OCI-LY7 (cell line): Measurements from ENCODE around the gene HOTAIR. TPM values are rescaled to one million over a fixed set of nuclear protein-coding genes. Genes with fewer than 3 reads are reported as not detected.

Experiments used
- BruUV-seq: library from RNA; stranded (reverse); fragments of 400-500 nt; replicated peaks from 2 replicates; lab custom pipeline; 2021; lab: Mats Ljungman, UMichigan
- CTCF ChIA-PET: fragments of 300-600 bp; sonication (Branson Sonifier 250); formaldehyde crosslinking; loops from one replicate; lab custom pipeline; 2022; ENCODE audit warnings: antibody characterized with exemption; ENCODE audit not compliant: unreplicated experiment; lab: Charles Lee
- POLR2A ChIA-PET: fragments of 300-600 bp; sonication (Branson Sonifier 250); formaldehyde crosslinking; loops from one replicate; lab custom pipeline; 2022; ENCODE audit warnings: antibody characterized with exemption; lab: Charles Lee
- DNase-seq: peaks from one replicate; pipeline ENCODE4 v3.0.0-alpha.2; 2015; ENCODE audit warnings: low spot score
- H2AFZ ChIP-seq: fragments of 200-600 bp; sonication (generic), shearing (Covaris generic); 2 replicates; pipeline ENCODE4 v1.6.1; 2014; ENCODE audit warnings: mild to moderate bottlenecking, antibody characterized with exemption, low read length, moderate library complexity
- H3K27ac ChIP-seq: fragments of 200-600 bp; sonication (generic); 2 replicates; pipeline ENCODE4 v1.5.1; 2014; ENCODE audit warnings: mixed run types, low read depth, mild to moderate bottlenecking, moderate library complexity, low read length, inconsistent platforms; ENCODE audit not compliant: poor library complexity, severe bottlenecking
- H3K36me3 ChIP-seq: fragments of 200-600 bp; sonication (generic); 2 replicates; pipeline ENCODE4 v1.6.1; 2014; ENCODE audit warnings: mild to moderate bottlenecking, antibody characterized with exemption, low read length, moderate library complexity, mixed read lengths; ENCODE audit not compliant: insufficient read depth
- H3K4me1 ChIP-seq: fragments of 200-600 bp; sonication (generic); 2 replicates; pipeline ENCODE4 v1.5.1; 2014; ENCODE audit warnings: mild to moderate bottlenecking, low read length; ENCODE audit not compliant: insufficient read depth, poor library complexity, severe bottlenecking
- H3K4me2 ChIP-seq: fragments of 200-600 bp; sonication (generic); 2 replicates; pipeline ENCODE4 v1.6.1; 2014; ENCODE audit warnings: mild to moderate bottlenecking, low read length
- H3K4me3 ChIP-seq: fragments of 200-600 bp; sonication (generic); 2 replicates; pipeline ENCODE4 v1.5.1; 2014; ENCODE audit warnings: mild to moderate bottlenecking, low read depth, low read length; ENCODE audit not compliant: poor library complexity, severe bottlenecking
- H3K79me2 ChIP-seq: fragments of 200-600 bp; sonication (generic); 2 replicates; pipeline ENCODE4 v1.6.1; 2016; ENCODE audit warnings: low read depth, mild to moderate bottlenecking, low read length, moderate library complexity, mixed read lengths; ENCODE audit not compliant: insufficient read depth
- H3K9me2 ChIP-seq: fragments of 200-600 bp; sonication (generic); 2 replicates; pipeline ENCODE4 v1.6.1; 2016; ENCODE audit warnings: mild to moderate bottlenecking, low read length, mixed read lengths; ENCODE audit not compliant: insufficient read depth
- H3K9me3 ChIP-seq: fragments of 200-600 bp; sonication (generic); 2 replicates; pipeline ENCODE4 v1.6.1; 2014; ENCODE audit warnings: mild to moderate bottlenecking, mixed run types, low read length, mixed read lengths
- H4K20me1 ChIP-seq: fragments of 200-600 bp; sonication (generic); 2 replicates; pipeline ENCODE4 v1.6.1; 2014; ENCODE audit warnings: mild to moderate bottlenecking, antibody characterized with exemption, low read length, moderate library complexity, mixed read lengths; ENCODE audit not compliant: insufficient read depth
- EZH2phosphoT487 ChIP-seq: fragments of 200-600 bp; sonication (generic); IDR thresholded peaks from 2 replicates; pipeline ENCODE4 v1.6.1; 2018; ENCODE audit warnings: low read depth, borderline replicate concordance, mild to moderate bottlenecking, mixed run types, antibody characterized with exemption, low read length, moderate library complexity, mixed read lengths
- intact Hi-C: fragments of 100-400 bp; cut with micrococcal nuclease; formaldehyde crosslinking; loops from one replicate; pipeline ENCODE4 v1.10.0; 2022; ENCODE audit not compliant: unreplicated experiment
- total RNA-seq, 2 experiments: library from RNA; depleted of rRNA in 1 of 2; stranded (reverse); fragments of >200 nt in 1 of 2; shearing (Covaris generic) in 1 of 2; gene quantifications; 2 replicates each; pipeline ENCODE4 v1.2.3, GENCODE V29; 2014 to 2022
- TF ChIP-seq, protein P1 (sequence below): fragments of 200-600 bp; sonication (generic); conservative IDR thresholded peaks from 2 replicates; pipeline ENCODE4 v1.5.1; 2014; ENCODE audit warnings: mild to moderate bottlenecking, antibody characterized with exemption, low read length, moderate library complexity, mixed read lengths

The HOTAIR gene
- total RNA-seq, 2 experiments from 2014 or later = 0.88 to 5.3 TPM

GRCh38 chr12:54004841-54005530 lies 30.2 kb upstream of the HOTAIR start:
- POLR2A ChIA-PET = interaction anchor here (0.5 kb wide), 1 partner anchor 211 kb away, joined by 4 read pairs; no protein-coding TSS in a partner anchor
- intact Hi-C loops = no loop called here
- Histone ChIP-seq H4K20me1 (no peaks in the 10 kb centered on the region; the same call in 1 of the 2 replicates), H3K27ac (no peak overlapping the region), H3K4me1 (peaks cover 25% of the 10 kb centered on the region), H3K79me2 (no peaks in the 10 kb centered on the region), H3K4me2 (peak overlapping the region; percentile 22), H3K4me3 (no peak overlapping the region), H3K36me3 (no peaks in the 10 kb centered on the region), H3K9me2 (no peaks in the 10 kb centered on the region), H2AFZ (no peak overlapping the region), H3K9me3 (no peaks in the 10 kb centered on the region)
- CTCF ChIA-PET = interaction anchor here (0.8 to 0.9 kb wide), 2 partner anchors 138 to 202 kb away, joined by 3 to 4 read pairs; no protein-coding TSS in a partner anchor
- no TSS peak for BruUV-seq
- no peak for DNase-seq
- TF ChIP-seq, protein P1, sequence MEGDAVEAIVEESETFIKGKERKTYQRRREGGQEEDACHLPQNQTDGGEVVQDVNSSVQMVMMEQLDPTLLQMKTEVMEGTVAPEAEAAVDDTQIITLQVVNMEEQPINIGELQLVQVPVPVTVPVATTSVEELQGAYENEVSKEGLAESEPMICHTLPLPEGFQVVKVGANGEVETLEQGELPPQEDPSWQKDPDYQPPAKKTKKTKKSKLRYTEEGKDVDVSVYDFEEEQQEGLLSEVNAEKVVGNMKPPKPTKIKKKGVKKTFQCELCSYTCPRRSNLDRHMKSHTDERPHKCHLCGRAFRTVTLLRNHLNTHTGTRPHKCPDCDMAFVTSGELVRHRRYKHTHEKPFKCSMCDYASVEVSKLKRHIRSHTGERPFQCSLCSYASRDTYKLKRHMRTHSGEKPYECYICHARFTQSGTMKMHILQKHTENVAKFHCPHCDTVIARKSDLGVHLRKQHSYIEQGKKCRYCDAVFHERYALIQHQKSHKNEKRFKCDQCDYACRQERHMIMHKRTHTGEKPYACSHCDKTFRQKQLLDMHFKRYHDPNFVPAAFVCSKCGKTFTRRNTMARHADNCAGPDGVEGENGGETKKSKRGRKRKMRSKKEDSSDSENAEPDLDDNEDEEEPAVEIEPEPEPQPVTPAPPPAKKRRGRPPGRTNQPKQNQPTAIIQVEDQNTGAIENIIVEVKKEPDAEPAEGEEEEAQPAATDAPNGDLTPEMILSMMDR = no peak
- TF ChIP-seq EZH2phosphoT487 = no peak

GRCh38 chr12:54004063-54004840 lies 29.5 kb upstream of the HOTAIR start:
- ChIA-PET POLR2A (no interaction called here), CTCF (interaction anchor here (0.8 kb wide), 1 partner anchor 139 kb away, joined by 4 read pairs; no protein-coding TSS in a partner anchor)
- H3K36me3 ChIP-seq = no peaks in the 10 kb centered on the region
- no peaks in the 10 kb centered on the region; the same call in 1 of the 2 replicates for H4K20me1 ChIP-seq
- no peaks in the 10 kb centered on the region for H3K79me2 ChIP-seq
- H3K9me3 ChIP-seq = no peaks in the 10 kb centered on the region
- intact Hi-C loops = no loop called here
- no peak overlapping the region for H2AFZ ChIP-seq
- no peak overlapping the region for H3K27ac ChIP-seq
- no peak for TF ChIP-seq EZH2phosphoT487
- TF ChIP-seq, protein P1 = peak; percentile 45
- no peak overlapping the region for H3K4me3 ChIP-seq
- no TSS peak for BruUV-seq
- peaks cover 25% of the 10 kb centered on the region for H3K4me1 ChIP-seq
- DNase-seq = no peak
- no peaks in the 10 kb centered on the region for H3K9me2 ChIP-seq
- H3K4me2 ChIP-seq = no peak overlapping the region
